ENCODE data around the gene EEF1AKMT2. TPM values are rescaled to one million over a fixed set of nuclear protein-coding genes. Genes with fewer than 3 reads are reported as not detected.

Gene EEF1AKMT2
- total RNA-seq, 2 donors from 2014 or later = 5.7 to 10.4 TPM

- Histone ChIP-seq H3K36me3 (no peaks in the 10 kb centered on the region), H3K4me1 (ENCODE audit: control insufficient read depth in 1 of 2, low read depth in 2 of 2) (peaks cover 38 to 64% of the 10 kb centered on the region in 2 donors), H3K9me3 (no peaks in the 10 kb centered on the region), H3K4me3 (no peak overlapping the region), H3K27me3 (replicated peaks; ENCODE audit: insufficient read depth) (no peaks in the 10 kb centered on the region), H3K27ac (peak overlapping the region; percentile 30 to 71)
- DNase-seq (ENCODE audit: low spot score) (no peak), ATAC-seq (ENCODE audit: insufficient number of reproducible peaks, low FRiP score, low read depth) (no peak)
- no peak for TF ChIP-seq CTCF (IDR thresholded peaks at IDR 0.05)
Measured at GRCh38 chr10:124724279-124725027, 67.2 kb downstream of the EEF1AKMT2 start.

- no peak for ATAC-seq (ENCODE audit: insufficient number of reproducible peaks, low FRiP score, low read depth)
- TF ChIP-seq CTCF (IDR thresholded peaks at IDR 0.05) = no peak
- no peak for DNase-seq (ENCODE audit: low spot score)
- Histone ChIP-seq H3K4me1 (ENCODE audit: control insufficient read depth in 1 of 2, low read depth in 2 of 2) (peaks cover 37 to 61% of the 10 kb centered on the region in 2 donors), H3K36me3 (no peaks in the 10 kb centered on the region), H3K27me3 (replicated peaks; ENCODE audit: insufficient read depth) (no peaks in the 10 kb centered on the region), H3K27ac (peak overlapping the region; percentile 30 to 71), H3K9me3 (no peaks in the 10 kb centered on the region), H3K4me3 (no peak overlapping the region)
Measured at GRCh38 chr10:124723826-124724225, 67.9 kb downstream of the EEF1AKMT2 start.

GRCh38 chr10:124722798-124723783 lies 68.6 kb downstream of the EEF1AKMT2 start:
- no peak for DNase-seq (ENCODE audit: low spot score)
- peak overlapping the region; percentile 30 to 71 for H3K27ac ChIP-seq
- peak; percentile 12 for ATAC-seq (ENCODE audit: insufficient number of reproducible peaks, low FRiP score, low read depth)
- H3K36me3 ChIP-seq = no peaks in the 10 kb centered on the region
- H3K4me3 ChIP-seq = no peak overlapping the region
- TF ChIP-seq CTCF (IDR thresholded peaks at IDR 0.05) = no peak
- no peaks in the 10 kb centered on the region for H3K27me3 ChIP-seq (replicated peaks; ENCODE audit: insufficient read depth)
- H3K9me3 ChIP-seq = no peaks in the 10 kb centered on the region
- peaks cover 40 to 63% of the 10 kb centered on the region in 2 donors for H3K4me1 ChIP-seq (ENCODE audit: control insufficient read depth in 1 of 2, low read depth in 2 of 2)

GRCh38 chr10:124721330-124722045 lies 70.2 kb downstream of the EEF1AKMT2 start:
- Histone ChIP-seq H3K36me3 (no peaks in the 10 kb centered on the region), H3K4me3 (no peak overlapping the region), H3K27me3 (replicated peaks; ENCODE audit: insufficient read depth) (no peaks in the 10 kb centered on the region), H3K9me3 (no peaks in the 10 kb centered on the region), H3K4me1 (ENCODE audit: control insufficient read depth in 1 of 2, low read depth in 2 of 2) (peaks cover 36 to 57% of the 10 kb centered on the region in 2 donors), H3K27ac (peak overlapping the region; percentile 43 to 71)
- no peak for ATAC-seq (ENCODE audit: insufficient number of reproducible peaks, low FRiP score, low read depth)
- no peak for TF ChIP-seq CTCF (IDR thresholded peaks at IDR 0.05)
- DNase-seq (ENCODE audit: low spot score) = no peak
